Measurements from ENCODE around the gene ZNF213.

Gene ZNF213

DNA sequence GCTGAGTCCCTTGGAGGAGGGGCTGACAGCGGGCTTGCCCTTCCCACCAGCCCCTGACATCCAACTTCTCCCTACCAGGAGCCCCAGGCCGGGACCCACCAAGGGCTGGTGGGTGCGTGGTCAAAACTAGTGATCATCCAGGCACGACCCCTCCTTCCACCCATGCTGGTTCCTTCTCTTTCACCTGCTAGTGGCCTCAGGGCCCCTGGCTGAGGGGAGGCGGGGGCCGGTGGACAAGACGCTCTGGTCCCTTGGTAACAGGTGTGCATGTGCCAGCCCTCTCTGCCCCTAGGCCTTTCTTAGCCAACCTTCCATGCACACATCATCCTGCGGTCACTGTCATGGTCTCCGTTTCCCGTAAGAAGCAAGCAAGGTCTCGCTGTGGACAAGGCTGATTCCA, 8.4 kb downstream of the ZNF213 start:
- no peak for TF ChIP-seq ZBTB7A (tag by site-specific recombination; IDR thresholded peaks at IDR 0.05; ENCODE audit: low read depth)
- Histone ChIP-seq H3K27ac (ENCODE audit: extremely low read depth, low read depth, low read length) (no peak overlapping the region), H3K4me3 (ENCODE audit: low read depth, low read length) (no peak overlapping the region), H3K36me3 (ENCODE audit: control insufficient read depth in 2 of 2, insufficient read depth in 1 of 2, low read length in 2 of 2) (peaks cover 0 to 34% of the 10 kb centered on the region in 2 experiments; a peak in 1 of 3 replicates), H3K9me3 (ENCODE audit: control insufficient read depth, insufficient read depth, low read depth, low read length) (no peaks in the 10 kb centered on the region), H3K4me1 (ENCODE audit: control insufficient read depth, insufficient read depth, low read length) (no peaks in the 10 kb centered on the region)
- POLR2A ChIA-PET: interaction anchor here (1.0 to 1.7 kb wide), 2 partner anchors 9 to 29 kb away, joined by 3 to 13 read pairs; partner anchors contain the start of gene ZNF213
- CTCF ChIA-PET: interaction anchor here (0.6 to 1.0 kb wide), 2 partner anchors 14 to 84 kb away, joined by 3 read pairs; no protein-coding TSS in a partner anchor

DNA sequence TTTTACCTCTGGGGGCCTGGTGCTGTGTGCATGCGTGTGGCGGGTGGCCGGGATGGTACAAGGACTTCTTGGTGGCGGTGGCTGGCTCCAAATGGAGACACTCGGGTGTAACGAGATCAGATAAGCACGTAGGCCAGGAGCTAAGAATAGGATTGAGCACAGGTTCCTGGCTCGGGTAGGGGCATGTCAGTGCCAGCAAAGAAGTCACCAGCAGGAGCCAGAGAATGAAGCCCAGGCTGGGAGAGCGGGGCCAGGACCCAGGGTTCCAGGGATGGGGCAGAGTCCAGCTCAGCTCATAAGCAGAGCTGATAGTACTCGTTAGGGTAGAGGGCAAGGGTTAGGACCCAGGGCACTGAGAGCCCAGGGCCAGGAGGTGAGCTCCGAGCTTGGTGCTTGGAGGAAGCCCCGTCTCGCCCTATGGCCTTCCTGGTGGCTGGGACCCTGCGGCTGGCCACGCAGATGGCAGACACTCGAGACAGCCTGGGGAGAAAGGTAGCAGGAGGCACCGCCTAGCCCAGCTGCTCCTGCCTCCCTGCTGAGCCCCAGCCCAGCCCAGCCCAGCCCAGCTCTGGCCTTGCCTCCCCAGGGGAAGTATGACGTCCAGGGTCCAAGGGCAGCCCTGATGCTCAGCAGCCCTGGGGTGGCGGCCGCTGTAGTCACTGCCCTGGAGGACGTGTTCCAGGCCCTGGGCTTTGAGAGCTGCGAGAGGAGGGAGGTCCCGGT, 8.9 kb downstream of the ZNF213 start:
- ChIA-PET CTCF (interaction anchor here (0.6 to 1.0 kb wide), 3 partner anchors 14 to 84 kb away, joined by 3 read pairs; no protein-coding TSS in a partner anchor), POLR2A (interaction anchor here (0.8 to 1.7 kb wide), 3 partner anchors 9 to 28 kb away, joined by 3 to 13 read pairs (median 3); partner anchors contain the start of gene ZNF213)
- Histone ChIP-seq H3K9me3 (ENCODE audit: control insufficient read depth, insufficient read depth, low read depth, low read length) (no peaks in the 10 kb centered on the region), H3K4me3 (ENCODE audit: low read depth, low read length) (no peak overlapping the region), H3K4me1 (ENCODE audit: control insufficient read depth, insufficient read depth, low read length) (no peaks in the 10 kb centered on the region), H3K36me3 (ENCODE audit: control insufficient read depth in 2 of 2, insufficient read depth in 1 of 2, low read length in 2 of 2) (peaks cover 0 to 28% of the 10 kb centered on the region in 2 experiments; a peak in 1 of 3 replicates), H3K27ac (ENCODE audit: extremely low read depth, low read depth, low read length) (no peak overlapping the region)
- TF ChIP-seq, protein P1, sequence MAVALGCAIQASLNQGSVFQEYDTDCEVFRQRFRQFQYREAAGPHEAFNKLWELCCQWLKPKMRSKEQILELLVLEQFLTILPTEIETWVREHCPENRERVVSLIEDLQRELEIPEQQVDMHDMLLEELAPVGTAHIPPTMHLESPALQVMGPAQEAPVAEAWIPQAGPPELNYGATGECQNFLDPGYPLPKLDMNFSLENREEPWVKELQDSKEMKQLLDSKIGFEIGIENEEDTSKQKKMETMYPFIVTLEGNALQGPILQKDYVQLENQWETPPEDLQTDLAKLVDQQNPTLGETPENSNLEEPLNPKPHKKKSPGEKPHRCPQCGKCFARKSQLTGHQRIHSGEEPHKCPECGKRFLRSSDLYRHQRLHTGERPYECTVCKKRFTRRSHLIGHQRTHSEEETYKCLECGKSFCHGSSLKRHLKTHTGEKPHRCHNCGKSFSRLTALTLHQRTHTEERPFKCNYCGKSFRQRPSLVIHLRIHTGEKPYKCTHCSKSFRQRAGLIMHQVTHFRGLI (tag by site-specific recombination; IDR thresholded peaks at IDR 0.05): peak; percentile 35; the same call in 1 of the 2 replicates
- TF ChIP-seq BCL11A (tag by site-specific recombination; IDR thresholded peaks at IDR 0.05; ENCODE audit: low read depth): no peak
- TF ChIP-seq ZIC2 (tag by site-specific recombination; IDR thresholded peaks at IDR 0.05): peak; percentile 78
- TF ChIP-seq, protein P2, sequence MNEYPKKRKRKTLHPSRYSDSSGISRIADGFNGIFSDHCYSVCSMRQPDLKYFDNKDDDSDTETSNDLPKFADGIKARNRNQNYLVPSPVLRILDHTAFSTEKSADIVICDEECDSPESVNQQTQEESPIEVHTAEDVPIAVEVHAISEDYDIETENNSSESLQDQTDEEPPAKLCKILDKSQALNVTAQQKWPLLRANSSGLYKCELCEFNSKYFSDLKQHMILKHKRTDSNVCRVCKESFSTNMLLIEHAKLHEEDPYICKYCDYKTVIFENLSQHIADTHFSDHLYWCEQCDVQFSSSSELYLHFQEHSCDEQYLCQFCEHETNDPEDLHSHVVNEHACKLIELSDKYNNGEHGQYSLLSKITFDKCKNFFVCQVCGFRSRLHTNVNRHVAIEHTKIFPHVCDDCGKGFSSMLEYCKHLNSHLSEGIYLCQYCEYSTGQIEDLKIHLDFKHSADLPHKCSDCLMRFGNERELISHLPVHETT (tag by site-specific recombination; IDR thresholded peaks at IDR 0.05): no peak
- no peak for TF ChIP-seq ZNF266 (tag by site-specific recombination; IDR thresholded peaks at IDR 0.05; ENCODE audit: low read depth)
- TF ChIP-seq, protein P3, sequence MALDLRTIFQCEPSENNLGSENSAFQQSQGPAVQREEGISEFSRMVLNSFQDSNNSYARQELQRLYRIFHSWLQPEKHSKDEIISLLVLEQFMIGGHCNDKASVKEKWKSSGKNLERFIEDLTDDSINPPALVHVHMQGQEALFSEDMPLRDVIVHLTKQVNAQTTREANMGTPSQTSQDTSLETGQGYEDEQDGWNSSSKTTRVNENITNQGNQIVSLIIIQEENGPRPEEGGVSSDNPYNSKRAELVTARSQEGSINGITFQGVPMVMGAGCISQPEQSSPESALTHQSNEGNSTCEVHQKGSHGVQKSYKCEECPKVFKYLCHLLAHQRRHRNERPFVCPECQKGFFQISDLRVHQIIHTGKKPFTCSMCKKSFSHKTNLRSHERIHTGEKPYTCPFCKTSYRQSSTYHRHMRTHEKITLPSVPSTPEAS (tag by site-specific recombination; IDR thresholded peaks at IDR 0.05): no peak
- TF ChIP-seq SALL2 (tag by site-specific recombination; IDR thresholded peaks at IDR 0.05; ENCODE audit: borderline replicate concordance): no peak

DNA sequence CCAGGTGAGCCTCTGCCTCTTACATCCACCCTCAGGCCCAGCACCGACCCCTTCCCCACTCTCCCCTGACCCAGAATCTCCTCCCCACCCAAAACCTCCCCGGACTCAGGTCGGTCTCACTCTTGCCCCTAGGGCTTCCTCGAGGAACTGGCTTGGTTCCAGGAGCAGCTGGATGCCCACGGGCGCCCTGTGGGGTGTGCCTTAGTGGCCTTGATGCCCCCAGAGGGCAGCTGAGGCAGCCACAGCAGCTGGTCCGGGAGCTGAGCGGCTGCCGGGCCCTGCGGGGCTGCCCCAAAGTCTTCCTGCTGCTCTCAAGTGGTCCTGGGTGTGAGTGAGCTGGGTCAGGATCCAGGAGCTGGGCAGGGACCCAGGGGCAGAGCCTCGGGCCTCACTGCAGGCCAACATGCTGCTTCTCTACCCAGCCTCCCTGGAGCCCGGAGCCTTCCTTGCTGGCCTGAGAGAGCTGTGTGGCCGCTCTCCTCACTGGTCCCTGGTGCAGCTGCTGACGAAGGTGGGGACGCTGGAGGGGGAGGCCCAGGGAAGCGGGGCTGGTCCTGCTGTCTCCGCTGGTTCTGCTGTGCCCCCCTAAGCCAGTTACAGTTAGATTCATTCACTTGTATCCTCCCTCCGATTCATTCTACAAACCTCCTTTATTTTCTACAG, 9.6 kb downstream of the ZNF213 start:
- Histone ChIP-seq H3K4me1 (ENCODE audit: control insufficient read depth, insufficient read depth, low read length) (no peaks in the 10 kb centered on the region), H3K36me3 (ENCODE audit: control insufficient read depth in 2 of 2, insufficient read depth in 1 of 2, low read length in 2 of 2) (peaks cover 0 to 21% of the 10 kb centered on the region in 2 experiments; a peak in 1 of 3 replicates), H3K9me3 (ENCODE audit: control insufficient read depth, insufficient read depth, low read depth, low read length) (no peaks in the 10 kb centered on the region), H3K27ac (ENCODE audit: extremely low read depth, low read depth, low read length) (no peak overlapping the region), H3K4me3 (ENCODE audit: low read depth, low read length) (no peak overlapping the region)
- POLR2A ChIA-PET: interaction anchor here (0.8 to 1.7 kb wide), 2 partner anchors 10 kb away, joined by 3 to 13 read pairs; partner anchors contain the start of gene ZNF213
- TF ChIP-seq ZNF596 (tag by site-specific recombination; IDR thresholded peaks at IDR 0.05) (no peak), ZIC2 (tag by site-specific recombination; IDR thresholded peaks at IDR 0.05) (peak; percentile 68), ZNF10 (tag by site-specific recombination; IDR thresholded peaks at IDR 0.05) (no peak)
- CTCF ChIA-PET: interaction anchor here (0.6 to 1.0 kb wide), 2 partner anchors 14 to 15 kb away, joined by 3 read pairs; no protein-coding TSS in a partner anchor

DNA sequence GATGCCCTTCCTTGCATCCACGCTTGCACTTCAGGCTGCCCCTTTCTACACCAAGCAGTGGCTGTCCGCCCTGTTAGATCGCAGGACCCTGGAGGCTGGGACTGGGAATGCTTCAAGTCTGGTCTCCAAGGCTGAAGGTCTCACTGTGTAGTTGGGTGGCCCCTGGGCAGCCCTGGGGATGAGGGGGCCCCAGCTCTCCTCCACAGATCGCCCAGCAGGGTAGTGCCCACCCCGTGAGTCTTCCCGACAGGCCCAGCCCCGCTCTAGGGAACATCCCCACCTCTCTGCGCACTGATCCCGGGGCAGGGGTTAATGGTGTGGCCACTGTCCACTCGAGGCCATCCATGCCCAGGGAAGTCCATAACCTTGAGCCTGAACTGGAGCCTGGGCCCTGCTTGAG, 10.3 kb downstream of the ZNF213 start:
- Histone ChIP-seq H3K36me3 (ENCODE audit: control insufficient read depth in 2 of 2, insufficient read depth in 1 of 2, low read length in 2 of 2) (peaks cover 0 to 21% of the 10 kb centered on the region in 2 experiments; a peak in 1 of 3 replicates), H3K4me3 (ENCODE audit: low read depth, low read length) (no peak overlapping the region), H3K27ac (ENCODE audit: extremely low read depth, low read depth, low read length) (no peak overlapping the region), H3K9me3 (ENCODE audit: control insufficient read depth, insufficient read depth, low read depth, low read length) (no peaks in the 10 kb centered on the region), H3K4me1 (ENCODE audit: control insufficient read depth, insufficient read depth, low read length) (no peaks in the 10 kb centered on the region)
- POLR2A ChIA-PET: interaction anchor here (1.2 kb wide), 1 partner anchor 27 kb away, joined by 3 read pairs; no protein-coding TSS in a partner anchor
- CTCF ChIA-PET: no interaction called here
- TF ChIP-seq ZNF169 (tag by site-specific recombination; IDR thresholded peaks at IDR 0.05): no peak

All from HEK293 (cell line).